H9 (cell line): Measurements from ENCODE around the gene INSM1. TPM values are rescaled to one million over a fixed set of nuclear protein-coding genes. Genes with fewer than 3 reads are reported as not detected.

Experiments used
- DNase-seq: peaks from one replicate; pipeline ENCODE4 v3.0.0-alpha.2; 2017
- H2AFZ ChIP-seq: one replicate; pipeline ENCODE4 v1.6.1; 2013; ENCODE audit warnings: mild to moderate bottlenecking, low read length, control low read depth, moderate library complexity
- H2AK5ac ChIP-seq: 2 replicates; pipeline ENCODE4 v1.6.1; 2013; ENCODE audit warnings: low read length, control low read depth, mixed read lengths; ENCODE audit not compliant: insufficient read length
- H2BK120ac ChIP-seq: one replicate; pipeline ENCODE4 v1.6.1; 2013; ENCODE audit warnings: low read depth, mild to moderate bottlenecking, low read length, control low read depth, inconsistent platforms; ENCODE audit not compliant: poor library complexity, severe bottlenecking
- H2BK12ac ChIP-seq: 2 replicates; pipeline ENCODE4 v1.6.1; 2013; ENCODE audit warnings: low read length, control low read depth, mixed read lengths, low read depth; ENCODE audit not compliant: insufficient read length
- H2BK15ac ChIP-seq: 2 replicates; pipeline ENCODE4 v1.6.1; 2013; ENCODE audit warnings: low read depth, low read length, control low read depth
- H2BK20ac ChIP-seq: one replicate; pipeline ENCODE4 v1.6.1; 2013; ENCODE audit warnings: low read depth, mild to moderate bottlenecking, low read length, control low read depth, inconsistent platforms; ENCODE audit not compliant: poor library complexity, severe bottlenecking
- H2BK5ac ChIP-seq: 2 replicates; pipeline ENCODE4 v1.6.1; 2013; ENCODE audit warnings: low read length, control low read depth, mixed read lengths; ENCODE audit not compliant: insufficient read length
- H3K14ac ChIP-seq: 2 replicates; pipeline ENCODE4 v1.6.1; 2013; ENCODE audit warnings: low read length, control low read depth; ENCODE audit not compliant: insufficient read depth
- H3K18ac ChIP-seq: 2 replicates; pipeline ENCODE4 v1.6.1; 2013; ENCODE audit warnings: low read depth, mild to moderate bottlenecking, mixed read lengths, low read length, control low read depth; ENCODE audit not compliant: insufficient read length
- H3K23ac ChIP-seq: 2 replicates; pipeline ENCODE4 v1.6.1; 2013; ENCODE audit warnings: low read length, control low read depth, mixed read lengths, low read depth; ENCODE audit not compliant: insufficient read length
- H3K23me2 ChIP-seq: 2 replicates; pipeline ENCODE4 v1.6.1; 2013; ENCODE audit warnings: low read depth, mild to moderate bottlenecking, mixed read lengths, low read length, control low read depth; ENCODE audit not compliant: insufficient read length, poor library complexity, severe bottlenecking
- H3K27ac ChIP-seq: 2 replicates; pipeline ENCODE4 v1.5.1; 2013; ENCODE audit warnings: low read length, control low read depth, mixed read lengths, low read depth; ENCODE audit not compliant: insufficient read length
- H3K27me3 ChIP-seq: 2 replicates; pipeline ENCODE4 v1.6.1; 2013; ENCODE audit warnings: low read length, control low read depth, inconsistent platforms; ENCODE audit not compliant: insufficient read depth
- H3K4ac ChIP-seq: 2 replicates; pipeline ENCODE4 v1.6.1; 2013; ENCODE audit warnings: low read depth, mild to moderate bottlenecking, control low read depth, inconsistent platforms, low read length, moderate library complexity
- H3K4me1 ChIP-seq: 2 replicates; pipeline ENCODE4 v1.6.1; 2013; ENCODE audit warnings: low read length, control low read depth, inconsistent platforms; ENCODE audit not compliant: insufficient read depth
- H3K4me2 ChIP-seq: 2 replicates; pipeline ENCODE4 v1.6.1; 2013; ENCODE audit warnings: low read length, control low read depth, mixed read lengths; ENCODE audit not compliant: insufficient read length, insufficient read depth
- H3K56ac ChIP-seq: 2 replicates; pipeline ENCODE4 v1.6.1; 2013; ENCODE audit warnings: low read depth, mild to moderate bottlenecking, mixed read lengths, low read length, control low read depth; ENCODE audit not compliant: insufficient read length
- H3K79me1 ChIP-seq: 2 replicates; pipeline ENCODE4 v1.6.1; 2013; ENCODE audit warnings: low read depth, mild to moderate bottlenecking, moderate library complexity, low read length, control low read depth, inconsistent platforms; ENCODE audit not compliant: insufficient read depth, poor library complexity, severe bottlenecking
- H3K79me2 ChIP-seq: 2 replicates; pipeline ENCODE4 v1.6.1; 2013; ENCODE audit warnings: low read length, control low read depth, inconsistent platforms; ENCODE audit not compliant: insufficient read depth
- H3K9ac ChIP-seq: 2 replicates; pipeline ENCODE4 v1.6.1; 2013; ENCODE audit warnings: low read length, control low read depth, mixed read lengths; ENCODE audit not compliant: insufficient read length; ENCODE audit errors: extremely low read depth
- H3K9me3 ChIP-seq: one replicate; pipeline ENCODE4 v1.6.1; 2013; ENCODE audit warnings: low read depth, low read length, inconsistent platforms; ENCODE audit not compliant: control insufficient read depth
- H3T11ph ChIP-seq: one replicate; pipeline ENCODE4 v1.6.1; 2013; ENCODE audit warnings: mild to moderate bottlenecking, low read length, control low read depth, inconsistent platforms
- H4K20me1 ChIP-seq: one replicate; pipeline ENCODE4 v1.6.1; 2013; ENCODE audit not compliant: control insufficient read depth, insufficient read length, insufficient read depth
- H4K5ac ChIP-seq: 2 replicates; pipeline ENCODE4 v1.6.1; 2013; ENCODE audit warnings: low read depth, mild to moderate bottlenecking, mixed read lengths, low read length, control low read depth; ENCODE audit not compliant: insufficient read length
- H4K8ac ChIP-seq: replicated peaks from 2 replicates; pipeline ENCODE4 v1.6.1; 2013; ENCODE audit warnings: low read length, control low read depth, mixed read lengths, low read depth; ENCODE audit not compliant: insufficient read length
- H4K91ac ChIP-seq: 2 replicates; pipeline ENCODE4 v1.6.1; 2013; ENCODE audit warnings: low read depth, mild to moderate bottlenecking, moderate library complexity, mixed read lengths, low read length, control low read depth; ENCODE audit not compliant: insufficient read length
- H3K27ac Mint-ChIP-seq, 3 experiments: 2 replicates in 2 of 3; 3 replicates in 1 of 3; pipeline ENCODE4 v1.8.0; 2020 to 2021; ENCODE audit warnings: mixed read lengths in 3 of 3, mild to moderate bottlenecking in 1 of 3, moderate library complexity in 1 of 3
- H3K27me3 Mint-ChIP-seq: 2 replicates; pipeline ENCODE4 v1.8.0; 2021; ENCODE audit warnings: low read depth, mild to moderate bottlenecking, moderate library complexity, mixed read lengths
- H3K36me3 Mint-ChIP-seq, 3 experiments: 2 replicates in 2 of 3; 3 replicates in 1 of 3; pipeline ENCODE4 v1.8.0; 2020 to 2021; ENCODE audit warnings: low read depth in 3 of 3, mixed read lengths in 3 of 3; ENCODE audit not compliant: insufficient read depth in 1 of 3
- H3K4me1 Mint-ChIP-seq, 2 experiments: 2 replicates each; pipeline ENCODE4 v1.8.0; 2020; ENCODE audit warnings: mixed read lengths in 2 of 2
- H3K4me3 Mint-ChIP-seq, 2 experiments: 2 replicates in 1 of 2; 3 replicates in 1 of 2; pipeline ENCODE4 v1.8.0; 2020 to 2021; ENCODE audit warnings: mild to moderate bottlenecking in 2 of 2, mixed read lengths in 2 of 2, moderate library complexity in 1 of 2
- H3K9me3 Mint-ChIP-seq, 2 experiments: 2 replicates in 1 of 2; 3 replicates in 1 of 2; pipeline ENCODE4 v1.8.0; 2020; ENCODE audit warnings: mild to moderate bottlenecking in 2 of 2, mixed read lengths in 2 of 2, moderate library complexity in 1 of 2
- WGBS: extraction: QIAGEN DNeasy Blood & Tissue Kit; methylation state at CpG from one replicate; pipeline ENCODE4 v1.1.7; 2013; ENCODE audit warnings: missing lambda C conversion rate, low lambda C conversion rate, mixed read lengths; ENCODE audit not compliant: insufficient read length; ENCODE audit errors: extremely low coverage; 5-methylcytosine and 5-hydroxymethylcytosine counted together
- total RNA-seq: library from RNA; stranded (reverse); gene quantifications from 2 replicates; pipeline ENCODE4 v1.2.1, GENCODE V29; 2021
- TF ChIP-seq, protein P1 (sequence below): fragments of 200-600 bp; sonication (generic); conservative IDR thresholded peaks from 3 replicates; pipeline ENCODE4 v1.8.0; 2021; ENCODE audit warnings: antibody characterized with exemption, mild to moderate bottlenecking

INSM1 gene
- total RNA-seq, 1 experiment from 2014 or later: 0.83 TPM

DNA sequence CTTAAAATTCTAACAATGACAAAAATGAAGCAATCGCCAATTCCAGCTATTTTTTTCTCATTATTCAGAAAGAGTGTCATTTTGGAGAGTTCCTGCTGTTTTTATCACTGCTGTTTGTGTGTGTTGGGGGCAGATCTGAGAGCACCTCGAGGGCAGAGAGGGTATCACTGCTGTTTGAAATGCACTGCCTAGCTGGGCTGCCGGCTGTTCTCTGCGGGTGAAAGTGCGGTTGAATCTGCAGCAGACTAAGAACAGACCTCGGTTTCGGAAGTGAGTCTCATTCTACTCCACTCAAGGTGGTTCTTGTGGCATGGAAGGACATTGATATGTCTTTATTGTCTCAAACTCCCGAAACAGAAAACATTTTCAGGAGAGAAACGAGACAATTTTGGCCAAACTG lies 18.3 kb downstream of the INSM1 start:
- Histone ChIP-seq H4K5ac (no peak overlapping the region), H2BK120ac (no peak overlapping the region), H3T11ph (no peak overlapping the region), H3K23ac (no peak overlapping the region), H2BK12ac (no peak overlapping the region), H3K27ac (no peak overlapping the region), H3K18ac (no peak overlapping the region), H4K91ac (no peak overlapping the region), H2AK5ac (no peak overlapping the region), H3K79me1 (no peaks in the 10 kb centered on the region), H2AFZ (no peak overlapping the region), H3K9ac (no peak overlapping the region), H2BK5ac (no peak overlapping the region), H3K9me3 (no peaks in the 10 kb centered on the region), H3K27me3 (no peaks in the 10 kb centered on the region), H4K20me1 (no peaks in the 10 kb centered on the region), H3K56ac (no peak overlapping the region), H2BK15ac (no peak overlapping the region), H3K14ac (no peak overlapping the region), H3K79me2 (no peaks in the 10 kb centered on the region), H3K23me2 (no peaks in the 10 kb centered on the region), H3K4me2 (no peak overlapping the region), H2BK20ac (no peak overlapping the region), H3K4ac (no peak overlapping the region), H3K4me1 (no peaks in the 10 kb centered on the region), H4K8ac (no peak overlapping the region)
- Mint-ChIP-seq H3K4me1 (no peaks in the 10 kb centered on the region), H3K27ac (no peak overlapping the region), H3K4me3 (no peak overlapping the region), H3K9me3 (peaks cover under 1 to 3% of the 10 kb centered on the region in 2 experiments; a peak in 3 of 5 replicates), H3K36me3 (peaks cover 0 to 4% (median 2%) of the 10 kb centered on the region in 3 experiments; a peak in 4 of 7 replicates), H3K27me3 (no peaks in the 10 kb centered on the region; the same call in 1 of the 2 replicates)
- TF ChIP-seq, protein P1, sequence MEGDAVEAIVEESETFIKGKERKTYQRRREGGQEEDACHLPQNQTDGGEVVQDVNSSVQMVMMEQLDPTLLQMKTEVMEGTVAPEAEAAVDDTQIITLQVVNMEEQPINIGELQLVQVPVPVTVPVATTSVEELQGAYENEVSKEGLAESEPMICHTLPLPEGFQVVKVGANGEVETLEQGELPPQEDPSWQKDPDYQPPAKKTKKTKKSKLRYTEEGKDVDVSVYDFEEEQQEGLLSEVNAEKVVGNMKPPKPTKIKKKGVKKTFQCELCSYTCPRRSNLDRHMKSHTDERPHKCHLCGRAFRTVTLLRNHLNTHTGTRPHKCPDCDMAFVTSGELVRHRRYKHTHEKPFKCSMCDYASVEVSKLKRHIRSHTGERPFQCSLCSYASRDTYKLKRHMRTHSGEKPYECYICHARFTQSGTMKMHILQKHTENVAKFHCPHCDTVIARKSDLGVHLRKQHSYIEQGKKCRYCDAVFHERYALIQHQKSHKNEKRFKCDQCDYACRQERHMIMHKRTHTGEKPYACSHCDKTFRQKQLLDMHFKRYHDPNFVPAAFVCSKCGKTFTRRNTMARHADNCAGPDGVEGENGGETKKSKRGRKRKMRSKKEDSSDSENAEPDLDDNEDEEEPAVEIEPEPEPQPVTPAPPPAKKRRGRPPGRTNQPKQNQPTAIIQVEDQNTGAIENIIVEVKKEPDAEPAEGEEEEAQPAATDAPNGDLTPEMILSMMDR: no peak
- WGBS: no CpG with 5 or more reads among the region's 9 CpGs
- DNase-seq: no peak
